Heart right ventricle (tissue), 16 donors: ENCODE measurements around the gene ZNF761. TPM values are rescaled to one million over a fixed set of nuclear protein-coding genes. Genes with fewer than 3 reads are reported as not detected.
A peak's percentile ranks its signal among the peaks of the same experiment; 100 is the strongest.
"Not testable (repeated sequence)": the region's sequence is repeated elsewhere in the genome, so short reads cannot be mapped to it uniquely, and the experiment has no call there.

Source experiments
- ATAC-seq, 8 donors: fragments of 200-7000 bp; cut with Tn5 transposase; one replicate each; pipeline ENCODE4 v1.9.1; 2020; ENCODE audit warnings: mild to moderate bottlenecking in 8 of 8, moderate library complexity in 8 of 8, moderate number of reproducible peaks in 1 of 8
- DNase-seq, 2 donors: peaks; one replicate each; pipeline ENCODE4 v3.0.0-alpha.2; 2020
- H3K27ac ChIP-seq, 10 donors: fragments of 200-600 bp; sonication (generic) in 2 of 10; one replicate each; pipeline versions ENCODE4 v1.5.0 to v1.8.0; 2020 to 2022; ENCODE audit warnings: mild to moderate bottlenecking in 3 of 10
- H3K27me3 ChIP-seq, 7 donors: fragments of 200-600 bp; one replicate each; pipeline ENCODE4 v1.8.0; 2021 to 2022; ENCODE audit warnings: mild to moderate bottlenecking in 2 of 7
- H3K36me3 ChIP-seq, 9 donors: fragments of 200-600 bp; sonication (generic) in 1 of 9; one replicate each; pipeline versions ENCODE4 v1.5.0 to v1.8.0; 2020 to 2022; ENCODE audit warnings: mild to moderate bottlenecking in 2 of 9
- H3K4me1 ChIP-seq, 9 donors: fragments of 200-600 bp; sonication (generic) in 1 of 9; one replicate each; pipeline versions ENCODE4 v1.5.0 to v1.8.0; 2020 to 2022; ENCODE audit warnings: mild to moderate bottlenecking in 4 of 9
- H3K4me3 ChIP-seq, 10 donors: fragments of 200-600 bp; sonication (generic) in 2 of 10; one replicate each; pipeline versions ENCODE4 v1.5.0 to v1.8.0; 2020 to 2022; ENCODE audit warnings: mild to moderate bottlenecking in 7 of 10, moderate library complexity in 2 of 10
- H3K9me3 ChIP-seq, 11 donors: fragments of 200-600 bp in 10 of 11; sonication (generic) in 2 of 11; one replicate each; pipeline versions ENCODE4 v1.5.0 to v1.8.0; 2013 to 2022; ENCODE audit warnings: mild to moderate bottlenecking in 2 of 11, control low read depth in 1 of 11, moderate library complexity in 1 of 11
- WGBS, 2 donors: extraction: QIAGEN DNeasy Blood & Tissue Kit; methylation state at CpG; one replicate each; pipeline ENCODE4 v1.1.7; 2013; ENCODE audit warnings: inconsistent platforms in 1 of 2; 5-methylcytosine and 5-hydroxymethylcytosine counted together
- intact Hi-C, 10 donors: fragments of 100-400 bp; cut with DNase I; formaldehyde crosslinking; loops; one replicate each; pipeline versions ENCODE4 v1.11.1 to v1.14.2; 2022
- polyA plus RNA-seq, 2 donors: library from polyadenylated mRNA; stranded (reverse); fragments of 200-250 nt; gene quantifications; one replicate each; pipeline ENCODE4 v1.2.3, GENCODE V29; 2013
- total RNA-seq, 10 donors: library from RNA; stranded (reverse); fragmentation: NEBNext Ultra II Directional in 3 of 10; extraction: Animal tissue kit (Norgen Biotek cat#: 25700) in 3 of 10; gene quantifications; one replicate each; pipeline versions ENCODE4 v1.2.1 to v1.2.4, GENCODE V29; 2021 to 2023
- TF ChIP-seq, protein P1 (sequence below), 9 donors: fragments of 200-600 bp; sonication (generic) in 2 of 9; IDR thresholded peaks; one replicate each; pipeline versions ENCODE4 v1.5.0 to v1.8.0; 2021 to 2022; ENCODE audit warnings: antibody characterized with exemption in 9 of 9, mild to moderate bottlenecking in 5 of 9, moderate library complexity in 1 of 9
- donor health status: Arrhythmogenic right ventricular cardiomyopathy.
- donor health status: ischemic (EF 13 %, LVEDD 7.1; RV severe dilation, severe dysfunction).
- donor health status: healthy with polysubstance abuse.
- donor health status: DM: no; HTN: yes; CAD: no.
- donor health status: DM: no; HTN: no; CAD: no.
- donor health status: ischemic (EF 25% LVEDD 6.9; RV normal size, moderate dysfunction).
- donor health status: ischemic (EF 25% LVEDD 5.7; RV mildly dilated, moderate dysfunction).
- donor health status: healthy.
- donor health status: DM: yes; HTN: yes; CAD: no.
- donor health status: Ischemic cardiomyopathy.
- donor health status: ischemic (EF 35%, LVEDD 5.7; RV mildly dilated, moderate dysfunction).
- donor health status: nonischemic (EF 11% LVEDD 7.7; RV severe dilation, severe dysfunction).
- donor health status: DM: yes; HTN: yes; CAD: no.
- donor health status: PGD.
- donor health status: ischemic (EF 29% LVEDD 5.4; RV normal size, mild dysfunction).
- donor health status: nonischemic (EF 23%, LVEDD 6.1; RV moderate dilation, normal function).

ZNF761 gene
- total and polyA plus RNA-seq, 12 donors, result 2.4 to 6.9 (median 3.4) TPM

DNA sequence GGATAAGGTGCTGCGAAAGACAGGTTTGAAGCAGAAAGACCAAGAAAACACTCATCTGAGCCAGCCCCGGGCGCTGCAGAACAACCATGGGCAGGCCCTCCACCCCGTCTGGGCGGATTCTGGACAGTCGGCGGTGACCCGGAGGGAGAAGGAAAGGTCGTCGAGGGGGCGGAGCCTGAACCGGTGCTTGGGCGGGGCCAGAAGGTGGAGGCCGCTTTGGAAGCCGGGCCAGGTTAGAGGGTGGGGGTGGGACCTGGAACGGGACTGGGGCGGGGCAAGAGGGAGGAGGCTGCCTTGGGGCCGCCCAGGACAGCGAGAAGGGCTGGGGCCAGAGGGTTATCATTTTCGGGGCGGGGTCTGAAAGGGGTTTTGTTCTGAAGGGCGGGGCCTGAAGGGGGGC lies 41.8 kb upstream of the ZNF761 start:
- H3K36me3 ChIP-seq, result peaks cover 0 to 13% (median 0%) of the 10 kb centered on the region in 9 donors
- ATAC-seq (no peak), DNase-seq (no peak)
- peaks cover 0 to 8% (median 0%) of the 10 kb centered on the region in 7 donors for H3K27me3 ChIP-seq
- no peak overlapping the region for H3K4me3 ChIP-seq
- 29% methylated on average over 22 of the region's 22 CpGs for WGBS, 2 donors
- H3K9me3 ChIP-seq, result peaks cover 0 to 56% (median 0%) of the 10 kb centered on the region in 11 donors
- intact Hi-C loops, result loop anchor here in 3 of 10 donors (10.0 kb wide), 1 partner anchor 195 kb away; the partner anchor contains the start of gene ZNF665 (in 3 of the 3)
- H3K4me1 ChIP-seq, result peaks cover 0 to 10% (median 8%) of the 10 kb centered on the region in 9 donors
- TF ChIP-seq, protein P1, sequence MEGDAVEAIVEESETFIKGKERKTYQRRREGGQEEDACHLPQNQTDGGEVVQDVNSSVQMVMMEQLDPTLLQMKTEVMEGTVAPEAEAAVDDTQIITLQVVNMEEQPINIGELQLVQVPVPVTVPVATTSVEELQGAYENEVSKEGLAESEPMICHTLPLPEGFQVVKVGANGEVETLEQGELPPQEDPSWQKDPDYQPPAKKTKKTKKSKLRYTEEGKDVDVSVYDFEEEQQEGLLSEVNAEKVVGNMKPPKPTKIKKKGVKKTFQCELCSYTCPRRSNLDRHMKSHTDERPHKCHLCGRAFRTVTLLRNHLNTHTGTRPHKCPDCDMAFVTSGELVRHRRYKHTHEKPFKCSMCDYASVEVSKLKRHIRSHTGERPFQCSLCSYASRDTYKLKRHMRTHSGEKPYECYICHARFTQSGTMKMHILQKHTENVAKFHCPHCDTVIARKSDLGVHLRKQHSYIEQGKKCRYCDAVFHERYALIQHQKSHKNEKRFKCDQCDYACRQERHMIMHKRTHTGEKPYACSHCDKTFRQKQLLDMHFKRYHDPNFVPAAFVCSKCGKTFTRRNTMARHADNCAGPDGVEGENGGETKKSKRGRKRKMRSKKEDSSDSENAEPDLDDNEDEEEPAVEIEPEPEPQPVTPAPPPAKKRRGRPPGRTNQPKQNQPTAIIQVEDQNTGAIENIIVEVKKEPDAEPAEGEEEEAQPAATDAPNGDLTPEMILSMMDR (IDR thresholded peaks at IDR 0.05), result no peak
- no peak overlapping the region for H3K27ac ChIP-seq

GRCh38 chr19:53394522-53394973 lies 37.2 kb upstream of the ZNF761 start:
- ATAC-seq (peak; percentile 56 to 85 (median 76)), DNase-seq (peak; percentile 49 to 61)
- H3K36me3 ChIP-seq, result peaks cover 0 to 18% (median 0%) of the 10 kb centered on the region in 9 donors
- peaks cover 0 to 25% (median 22%) of the 10 kb centered on the region in 9 donors for H3K4me1 ChIP-seq
- peaks cover 0 to 7% (median 0%) of the 10 kb centered on the region in 7 donors for H3K27me3 ChIP-seq
- peaks cover 0 to 12% (median 0%) of the 10 kb centered on the region in 11 donors for H3K9me3 ChIP-seq
- WGBS, 2 donors, result 0 to 2% methylated on average over 18 of the region's 18 CpGs
- H3K27ac ChIP-seq, result peak overlapping the region; percentile 11 to 88 (median 76)
- peak overlapping the region; percentile 65 to 94 (median 79) for H3K4me3 ChIP-seq
- intact Hi-C loops, result loop anchor here in 4 of 10 donors (2.0 to 10.0 kb wide), 2 partner anchors 62 to 200 kb away; partner anchors contain the start of genes ZNF665 (in 3 of the 4) and ZNF845 (in 1 of the 4)
- TF ChIP-seq, protein P1 (IDR thresholded peaks at IDR 0.05), result no peak

DNA sequence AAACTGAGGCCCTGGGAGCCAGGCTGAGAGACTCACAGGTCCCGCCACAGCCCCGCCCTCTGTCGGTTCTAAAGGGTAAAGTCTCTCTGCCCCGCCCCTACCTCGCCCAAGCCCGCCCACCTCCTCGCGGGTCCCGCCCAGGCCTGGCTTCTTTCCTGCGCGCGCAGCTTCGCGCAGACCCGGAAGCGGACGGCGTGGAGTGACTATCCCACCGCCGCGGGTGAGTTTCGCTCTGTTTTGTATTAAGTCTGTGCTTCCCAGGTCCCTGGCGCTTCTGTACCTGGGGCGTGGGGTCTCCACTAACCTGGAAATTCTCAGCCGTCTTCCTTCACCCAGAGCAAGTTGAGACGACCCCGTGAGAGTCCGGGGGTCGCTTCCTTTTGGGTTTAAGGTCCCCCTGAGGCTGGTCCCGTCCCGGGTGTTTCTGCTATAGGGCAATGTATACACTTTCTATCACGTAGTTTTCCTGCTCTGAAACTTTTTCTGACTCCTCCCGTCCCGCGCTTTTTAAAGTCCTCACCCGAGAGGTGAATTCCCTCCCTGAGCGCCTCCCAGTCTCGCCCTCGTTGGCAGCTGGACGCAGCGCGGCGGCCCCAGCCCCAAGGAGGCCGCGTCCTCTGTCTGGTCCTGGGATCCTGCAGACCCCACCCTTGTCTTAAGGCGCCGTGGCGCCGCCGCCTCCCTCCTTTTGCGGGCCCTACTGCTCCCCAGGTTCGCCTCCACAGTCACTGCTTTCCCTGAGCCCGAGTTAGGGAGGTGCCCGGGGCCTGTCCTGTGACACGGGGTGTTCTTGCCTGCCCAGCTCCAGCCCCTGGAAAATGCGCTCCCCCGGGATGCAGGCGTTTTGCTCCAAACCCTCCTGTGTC lies 36.6 kb upstream of the ZNF761 start, which contains the start of gene ZNF765:
Gene ZNF765 (plus strand): TSS at position 176 of the 866 bp plus-strand sequence. CDS start 2,867 bp downstream, outside the sequence.
- H3K4me3 ChIP-seq, result peak within 1 kb of the TSS; percentile 65 to 94 (median 79)
- TF ChIP-seq, protein P1 (IDR thresholded peaks at IDR 0.05), result peak; percentile 56 to 77 (median 63)
- peaks cover 0 to under 1% (median 0%) of the 10 kb centered on the region in 7 donors for H3K27me3 ChIP-seq
- H3K27ac ChIP-seq, result peak within 1 kb of the TSS; percentile 11 to 88 (median 76)
- H3K36me3 ChIP-seq, result peaks cover 0 to 24% (median 5%) of the 10 kb centered on the region in 9 donors
- ATAC-seq, result peak; percentile 99 to 100 (median 100)
- WGBS, 2 donors, result 0% methylated on average over 58 of the region's 58 CpGs
- intact Hi-C loops, result loop anchor here in 4 of 10 donors (2.0 to 10.0 kb wide), 2 partner anchors 62 to 200 kb away; partner anchors contain the start of genes ZNF665 (in 3 of the 4) and ZNF845 (in 1 of the 4)
- H3K9me3 ChIP-seq, result peaks cover 0 to 8% (median 0%) of the 10 kb centered on the region in 11 donors
- peaks cover 0 to 25% (median 22%) of the 10 kb centered on the region in 9 donors for H3K4me1 ChIP-seq
- peak; percentile 94 to 95 for DNase-seq

DNA sequence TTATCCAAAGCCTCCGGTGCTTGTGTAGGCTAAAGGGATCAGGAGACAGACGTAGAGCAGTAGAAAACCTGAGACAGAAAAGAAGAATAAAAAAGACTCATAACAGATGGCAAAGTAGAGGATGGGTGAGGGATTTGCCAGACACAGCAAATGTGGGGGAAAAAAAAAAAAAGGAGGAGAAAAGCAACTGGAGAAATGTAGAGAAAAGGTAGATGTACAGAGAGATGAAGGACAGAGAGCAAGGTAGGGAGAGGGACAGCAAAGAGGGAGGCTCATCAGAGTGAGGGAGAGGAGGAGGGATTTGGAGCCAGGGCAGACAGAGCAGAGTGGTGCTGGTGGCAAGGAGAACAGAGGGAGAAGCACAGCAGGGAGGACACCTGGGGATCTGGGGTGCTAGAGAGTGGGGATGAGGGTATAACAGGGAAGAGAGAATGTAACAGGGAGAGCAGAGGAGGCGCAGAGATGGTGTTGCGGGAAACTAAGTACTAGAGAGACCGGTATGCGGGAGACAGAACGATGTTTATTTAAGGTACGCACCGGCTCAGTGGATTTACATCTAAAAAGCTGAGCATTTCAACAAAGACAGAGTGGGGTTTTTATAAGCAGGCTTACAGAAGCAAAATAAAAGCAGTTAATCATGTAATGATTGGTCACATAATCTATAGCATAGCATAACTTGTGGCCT lies 35.8 kb upstream of the ZNF761 start:
- ATAC-seq, H3K27me3 ChIP-seq, H3K9me3 ChIP-seq, DNase-seq: not testable (repeated sequence)
- intact Hi-C loops, result loop anchor here in 4 of 10 donors (2.0 to 10.0 kb wide), 2 partner anchors 63 to 201 kb away; partner anchors contain the start of genes ZNF665 (in 3 of the 4) and ZNF845 (in 1 of the 4)
- peaks cover 0 to 32% (median 12%) of the 10 kb centered on the region in 9 donors for H3K36me3 ChIP-seq
- H3K4me3 ChIP-seq, result peak overlapping the region; percentile 65 to 94 (median 79)
- peaks cover 0 to 25% (median 22%) of the 10 kb centered on the region in 9 donors for H3K4me1 ChIP-seq
- 10 to 14% methylated on average over 9 of the region's 9 CpGs for WGBS, 2 donors
- peak overlapping the region in 8 of 10 donors; percentile 72 to 88 (median 79) for H3K27ac ChIP-seq
